ENCODE measurements around the gene ARL15. TPM values are rescaled to one million over a fixed set of nuclear protein-coding genes. Genes with fewer than 3 reads are reported as not detected.
"Not testable (repeated sequence)": the region's sequence is repeated elsewhere in the genome, so short reads cannot be mapped to it uniquely, and the experiment has no call there.

Gene ARL15
- total RNA-seq, 1 donor from 2014 or later = 20.2 TPM

DNA sequence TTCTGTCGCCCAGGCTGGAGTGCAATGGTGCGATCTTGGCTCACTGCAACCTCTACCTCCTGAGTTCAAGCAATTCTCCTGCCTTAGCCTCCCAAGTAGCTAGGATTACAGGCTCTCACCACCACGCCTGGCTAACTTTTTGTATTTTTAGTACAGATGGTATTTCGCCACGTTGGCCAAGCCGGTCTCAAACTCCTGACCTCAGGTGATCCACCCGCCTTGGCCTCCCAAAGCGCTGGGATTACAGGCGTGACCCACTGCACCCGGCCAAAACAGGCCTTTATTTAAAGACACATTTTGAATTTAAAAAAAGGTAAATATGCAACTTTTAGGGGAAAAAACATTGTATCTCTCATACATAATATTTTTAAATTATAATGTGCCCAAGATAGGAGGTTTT lies 266.1 kb downstream of the ARL15 start:
- not testable (repeated sequence) for DNase-seq (ENCODE audit: low spot score)

DNA sequence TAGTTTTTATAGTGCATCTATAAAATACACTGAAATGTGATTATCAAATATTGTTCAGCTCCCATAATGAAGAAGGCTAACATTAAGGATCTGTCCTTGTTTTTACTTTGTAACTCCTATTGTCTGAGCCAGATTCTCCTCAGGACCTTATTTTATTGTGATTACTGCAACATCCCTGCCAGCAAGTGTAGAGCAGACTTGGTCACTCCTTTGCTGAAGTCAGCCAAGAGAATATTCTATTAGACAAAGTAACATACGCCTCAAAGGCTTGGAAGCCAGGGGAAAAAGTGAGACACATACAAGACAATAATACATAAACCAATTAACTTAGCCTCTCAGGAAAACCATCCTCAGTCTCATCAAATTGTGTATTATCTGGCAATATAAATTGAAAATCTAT lies 269.6 kb downstream of the ARL15 start:
- DNase-seq (ENCODE audit: low spot score) = no peak

DNA sequence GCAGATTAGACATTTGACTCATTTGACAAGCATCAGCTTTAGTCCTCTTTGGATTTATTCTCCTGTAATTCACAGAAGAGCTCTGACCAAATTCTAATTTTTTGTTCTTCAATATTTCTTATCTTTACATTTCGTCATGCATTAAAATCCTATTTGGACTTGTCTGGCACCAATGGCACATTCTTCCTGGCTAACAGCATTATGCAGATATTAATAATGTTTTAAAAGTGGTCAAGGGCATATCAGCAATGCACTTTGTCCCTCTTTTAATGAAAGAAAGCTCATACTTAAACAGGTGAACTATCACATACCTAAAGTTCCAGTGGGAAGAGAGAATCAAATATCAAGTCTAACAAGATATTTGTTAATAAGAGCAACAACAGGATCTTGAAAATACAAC lies 270.4 kb downstream of the ARL15 start:
- no peak for DNase-seq (ENCODE audit: low spot score)

DNA sequence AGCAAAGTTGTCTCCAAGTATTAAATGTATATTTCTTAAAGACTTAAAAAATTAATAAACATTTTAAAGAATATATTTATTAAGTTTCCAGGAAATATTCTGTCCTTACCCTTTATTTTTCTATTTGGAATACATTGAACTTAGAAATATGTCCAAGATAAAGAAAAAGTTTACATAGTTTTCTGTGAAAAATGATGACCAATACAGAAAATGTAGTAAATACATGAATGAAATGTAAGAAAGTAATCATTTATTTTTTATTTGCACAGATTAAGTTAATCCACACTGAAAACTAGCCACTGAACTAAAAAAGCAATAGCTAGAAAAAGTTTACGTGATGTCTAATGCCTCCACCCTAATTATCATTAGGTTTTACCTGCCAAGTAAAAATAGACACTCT lies 273.2 kb downstream of the ARL15 start:
- DNase-seq (ENCODE audit: low spot score) = no peak

DNA sequence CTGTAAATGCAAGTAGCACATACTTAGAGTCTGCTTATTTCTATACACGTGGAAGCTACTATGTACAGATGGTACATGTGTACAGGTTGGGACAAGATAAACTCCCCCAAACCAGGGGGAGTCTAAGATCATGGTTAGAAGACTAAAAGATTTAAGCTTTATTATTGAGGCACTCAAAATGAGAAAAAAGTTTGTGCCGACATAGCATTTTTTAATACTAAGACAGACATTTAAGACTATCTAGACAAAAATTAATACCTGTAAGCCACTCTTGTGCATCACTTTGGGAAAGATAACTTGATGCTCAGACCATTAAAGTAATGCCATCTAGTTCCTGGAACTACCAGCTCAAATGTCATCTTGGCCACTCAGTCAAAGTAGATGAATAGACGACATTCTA lies 279.4 kb downstream of the ARL15 start:
- DNase-seq (ENCODE audit: low spot score) = no peak

DNA sequence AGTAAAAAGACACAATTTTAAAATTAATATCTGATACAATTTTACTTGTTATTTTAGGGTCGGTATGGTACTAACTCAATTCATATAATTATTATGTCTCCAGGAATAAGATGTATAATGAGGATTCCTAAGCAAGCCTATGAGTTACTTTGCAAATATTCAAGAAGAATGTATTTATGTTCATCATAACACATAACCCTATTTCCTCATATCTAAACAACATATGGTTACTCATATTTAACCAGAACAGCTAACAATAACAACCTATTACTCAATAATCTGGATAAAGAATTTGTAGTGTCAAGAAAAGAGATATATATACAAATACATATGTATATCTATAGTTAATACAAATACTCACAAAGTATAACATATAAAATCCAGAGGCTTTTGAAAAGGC lies 285.9 kb downstream of the ARL15 start:
- no peak for DNase-seq (ENCODE audit: low spot score)

DNA sequence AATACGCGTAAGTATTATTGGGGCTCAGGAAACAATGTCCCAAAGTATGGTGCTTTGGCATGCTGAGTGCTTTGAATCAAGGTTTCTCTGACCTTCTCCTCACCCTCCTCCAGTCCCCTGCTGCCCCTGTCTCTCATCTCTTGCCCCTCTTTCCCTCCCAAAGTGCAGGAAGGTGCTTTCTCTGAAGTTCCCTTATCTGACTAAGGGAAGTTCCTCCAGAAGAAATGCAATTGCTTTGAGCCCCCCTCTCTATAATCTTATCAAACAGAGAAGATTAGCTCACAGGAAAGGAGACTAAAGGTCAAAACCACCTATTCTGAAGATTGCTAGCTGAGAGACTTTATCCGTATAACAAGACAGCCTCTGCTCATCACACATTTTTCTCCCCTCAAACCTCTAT lies 288.1 kb downstream of the ARL15 start:
- DNase-seq (ENCODE audit: low spot score) = no peak

DNA sequence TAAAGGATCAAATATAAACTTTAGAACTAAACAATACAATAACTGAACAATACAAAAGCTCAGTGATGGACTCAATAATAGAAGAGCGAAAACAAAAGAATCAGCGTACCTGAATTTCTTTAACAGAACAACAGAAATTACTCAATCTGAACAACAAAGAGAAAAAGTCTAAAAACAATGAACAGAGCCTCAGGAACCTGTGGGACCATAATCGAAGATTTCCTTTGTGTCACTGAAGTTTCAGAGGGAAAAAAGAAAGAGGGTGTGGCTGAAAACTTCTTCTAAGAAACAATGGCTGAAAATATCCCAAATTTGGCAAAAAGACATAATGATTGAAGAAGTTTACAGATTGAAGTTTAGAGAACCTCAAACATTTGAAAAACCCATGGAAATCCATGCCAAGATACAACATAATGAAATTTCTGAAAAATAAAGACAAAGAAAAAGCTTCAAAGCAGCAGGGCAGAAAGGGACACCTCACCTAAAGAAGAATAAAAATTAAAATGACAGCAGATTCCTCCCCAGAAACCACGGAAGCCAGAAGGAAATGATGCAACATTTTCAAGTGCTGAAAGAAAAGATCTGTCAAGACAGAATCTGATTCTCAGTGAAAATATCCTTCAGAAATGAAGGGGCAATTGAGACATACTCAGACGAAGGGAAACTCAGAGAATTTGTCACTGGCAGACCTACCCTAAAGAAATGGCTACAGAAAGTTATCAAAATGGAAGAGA lies 288.8 kb downstream of the ARL15 start:
- DNase-seq (ENCODE audit: low spot score) = no peak

DNA sequence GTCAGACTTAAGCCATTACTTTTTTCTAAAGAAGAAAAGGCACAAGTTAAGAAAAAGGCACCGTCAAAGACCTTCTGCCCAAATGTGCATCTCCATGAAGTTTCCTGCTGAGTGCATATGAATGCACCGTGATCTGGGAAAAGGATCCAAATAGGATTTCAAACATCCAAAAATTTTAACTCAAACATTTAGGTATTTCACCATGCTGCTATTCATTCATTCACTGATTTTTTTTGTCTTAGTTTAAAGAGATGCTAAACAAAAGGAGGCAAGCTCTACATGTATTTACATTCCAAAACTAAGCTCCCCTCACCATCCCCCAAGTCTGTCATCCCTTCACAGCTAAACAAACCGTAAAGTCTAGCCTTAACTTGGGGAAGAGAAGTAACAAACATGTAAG lies 291.9 kb downstream of the ARL15 start:
- DNase-seq (ENCODE audit: low spot score) = no peak

DNA sequence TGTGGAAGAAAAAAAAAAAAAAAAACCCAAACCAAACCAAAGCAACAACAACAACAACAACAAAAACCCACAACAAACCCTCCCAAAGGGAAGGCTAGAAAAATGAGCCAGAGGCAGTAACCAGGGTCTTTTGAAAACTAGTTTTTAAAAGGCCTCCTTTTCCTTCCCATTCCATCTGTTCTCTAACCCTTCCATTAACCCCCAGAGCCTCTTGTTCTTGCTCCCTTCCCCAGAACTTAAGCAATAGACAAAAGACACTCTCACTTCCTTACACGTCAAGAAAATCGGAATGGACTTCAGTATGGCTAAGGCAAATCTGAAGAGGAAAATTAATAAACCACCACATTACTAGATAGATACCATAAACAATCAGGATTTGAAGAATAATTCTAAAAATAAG lies 292.8 kb downstream of the ARL15 start:
- no peak for DNase-seq (ENCODE audit: low spot score)

DNA sequence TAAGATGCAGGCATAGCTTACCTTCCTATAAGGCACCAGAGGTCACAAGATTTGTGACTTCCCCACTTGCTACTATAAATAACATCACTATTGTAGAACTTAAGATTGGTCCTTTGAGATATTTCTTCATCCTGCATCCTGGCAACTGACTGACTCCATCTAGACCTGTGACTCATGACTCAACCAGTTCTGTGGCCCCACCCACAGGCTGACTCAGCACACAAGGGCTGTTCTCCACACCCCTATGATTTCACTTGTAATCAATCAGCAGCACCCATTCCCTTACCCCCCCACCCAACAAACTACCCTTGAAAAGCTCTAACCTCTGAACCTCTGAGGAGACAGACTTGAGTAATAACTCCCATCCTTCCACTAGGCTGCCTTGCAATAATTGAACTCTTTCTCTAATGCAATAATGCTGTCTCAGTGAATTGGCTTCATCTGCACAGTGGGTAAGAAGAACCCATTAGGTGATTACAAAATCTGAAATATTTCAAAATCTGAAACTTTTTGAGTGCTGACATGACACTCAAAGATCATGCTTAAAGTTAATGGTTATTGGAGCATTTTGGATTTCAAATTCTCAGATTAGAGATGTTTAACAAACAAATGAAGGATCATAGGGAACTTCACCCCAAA lies 296.7 kb downstream of the ARL15 start:
- no peak for DNase-seq (ENCODE audit: low spot score)

DNA sequence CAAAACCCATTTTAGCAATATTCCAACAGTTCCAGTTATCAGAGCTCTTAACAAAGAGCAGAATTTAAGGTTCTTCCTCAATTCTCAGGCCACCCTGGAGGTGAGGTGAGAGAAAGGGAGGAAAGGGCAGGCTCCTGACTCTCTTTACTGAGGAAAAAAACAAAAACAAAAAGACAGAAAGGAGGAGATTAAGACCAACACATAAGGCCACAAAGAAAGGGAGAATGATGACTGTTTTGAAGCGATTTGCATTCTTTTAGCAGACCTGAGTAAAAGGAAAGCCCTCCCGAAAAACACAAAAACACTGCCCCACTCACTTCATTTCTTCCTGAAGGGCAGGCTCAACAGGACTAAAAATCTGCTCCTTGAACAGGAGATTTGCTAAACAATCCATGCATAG lies 300.5 kb downstream of the ARL15 start:
- no peak for DNase-seq (ENCODE audit: low spot score)

DNA sequence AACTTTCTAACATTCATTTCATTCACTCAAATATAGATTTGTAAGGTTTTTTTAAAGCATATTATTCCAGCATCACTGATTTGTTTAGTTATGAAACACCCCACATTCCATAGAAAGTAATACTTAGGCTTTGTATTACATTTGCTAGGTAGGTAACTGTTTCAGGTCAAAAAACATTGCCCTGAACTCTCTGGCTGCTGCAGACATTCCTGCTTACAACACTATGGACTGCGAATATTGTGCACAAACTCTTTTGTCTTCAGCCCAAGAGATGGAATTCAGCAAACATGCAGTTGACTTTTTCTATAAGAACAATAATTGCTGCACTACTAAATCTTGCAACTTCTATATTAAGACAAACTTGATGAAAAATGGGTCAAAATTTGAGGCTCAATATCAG lies 301.0 kb downstream of the ARL15 start:
- no peak for DNase-seq (ENCODE audit: low spot score)

DNA sequence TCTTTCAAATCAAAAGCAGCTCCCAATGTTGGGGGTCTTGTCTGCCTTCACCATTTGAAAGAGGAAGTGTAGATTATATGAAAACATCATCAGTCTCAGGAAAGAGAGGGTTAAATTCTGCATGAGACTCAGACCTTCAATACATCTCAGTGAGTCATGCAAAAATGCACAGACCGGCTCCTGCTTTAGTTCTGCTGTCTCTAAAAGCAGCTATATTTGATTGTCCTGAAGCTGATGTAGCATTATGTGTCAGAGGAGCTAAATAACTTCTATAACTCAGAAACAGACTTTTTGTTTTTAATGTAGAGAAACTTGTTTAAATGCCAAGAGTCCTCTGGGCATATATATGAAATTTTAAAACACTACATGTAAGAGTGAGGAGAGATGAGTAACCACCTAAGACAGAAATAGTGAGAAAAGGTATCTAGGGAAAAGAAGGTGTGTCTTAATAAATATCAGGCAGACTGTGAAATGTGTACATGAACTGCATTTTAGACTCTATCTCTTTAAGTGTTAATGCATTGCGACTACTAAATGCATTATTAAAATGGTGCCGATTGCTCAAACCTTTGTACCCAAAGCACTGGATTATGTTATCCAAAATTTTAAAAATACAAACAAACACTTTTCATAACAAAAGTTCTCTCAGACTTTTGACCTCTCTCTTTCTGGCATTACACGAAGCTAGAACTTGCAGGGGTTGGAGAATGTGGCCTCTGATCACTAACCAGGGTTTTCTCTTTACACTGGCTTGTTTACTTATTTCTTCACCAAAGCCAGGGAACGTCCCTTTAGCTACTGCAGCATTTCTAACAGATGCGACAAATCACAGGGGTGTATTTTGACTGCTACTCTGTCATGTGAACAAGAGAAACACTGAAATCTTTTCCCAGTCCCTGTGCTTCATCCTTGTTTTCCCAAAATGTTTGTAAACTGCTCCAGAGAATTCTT lies 302.3 kb downstream of the ARL15 start:
- peak; percentile 81 for DNase-seq (ENCODE audit: low spot score)

DNA sequence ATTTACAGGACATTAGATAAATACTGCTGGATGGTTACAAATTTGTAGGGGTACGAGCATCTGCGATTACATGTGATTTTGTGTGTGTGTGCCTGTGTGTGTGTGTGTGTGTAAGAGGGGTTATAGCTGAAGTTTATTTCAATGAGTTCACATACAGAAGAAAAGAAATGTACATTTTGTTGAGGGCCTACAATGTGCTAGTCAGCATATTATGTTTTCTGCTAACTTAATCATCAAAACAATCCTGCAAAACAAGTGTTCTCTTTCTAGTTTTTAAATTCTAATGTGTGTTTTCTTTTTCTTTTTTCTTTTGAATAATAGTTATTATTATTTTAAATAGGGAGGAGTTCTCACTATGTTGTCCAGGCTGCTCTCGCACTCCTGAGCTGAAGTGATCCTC lies 305.7 kb downstream of the ARL15 start:
- DNase-seq (ENCODE audit: low spot score) = no peak

DNA sequence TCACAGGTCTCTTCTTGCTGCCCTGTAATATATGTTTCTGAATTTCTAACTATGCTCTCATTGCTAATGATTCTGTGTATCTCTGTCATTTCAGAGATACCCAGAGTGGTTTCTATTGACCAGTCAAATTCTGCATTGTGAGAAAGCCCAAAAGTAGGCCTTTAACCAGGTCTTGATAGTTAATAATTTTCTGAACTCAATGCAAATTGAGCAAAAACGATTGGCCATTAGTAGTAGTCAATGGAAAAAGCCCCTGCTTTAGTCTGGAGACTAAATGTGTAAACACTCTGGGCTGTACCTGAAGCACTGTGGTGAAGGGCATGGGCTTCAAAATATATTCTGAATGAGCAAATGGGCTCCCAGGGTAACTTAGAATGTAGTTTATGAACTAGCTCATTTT lies 307.6 kb downstream of the ARL15 start:
- no peak for DNase-seq (ENCODE audit: low spot score)

DNA sequence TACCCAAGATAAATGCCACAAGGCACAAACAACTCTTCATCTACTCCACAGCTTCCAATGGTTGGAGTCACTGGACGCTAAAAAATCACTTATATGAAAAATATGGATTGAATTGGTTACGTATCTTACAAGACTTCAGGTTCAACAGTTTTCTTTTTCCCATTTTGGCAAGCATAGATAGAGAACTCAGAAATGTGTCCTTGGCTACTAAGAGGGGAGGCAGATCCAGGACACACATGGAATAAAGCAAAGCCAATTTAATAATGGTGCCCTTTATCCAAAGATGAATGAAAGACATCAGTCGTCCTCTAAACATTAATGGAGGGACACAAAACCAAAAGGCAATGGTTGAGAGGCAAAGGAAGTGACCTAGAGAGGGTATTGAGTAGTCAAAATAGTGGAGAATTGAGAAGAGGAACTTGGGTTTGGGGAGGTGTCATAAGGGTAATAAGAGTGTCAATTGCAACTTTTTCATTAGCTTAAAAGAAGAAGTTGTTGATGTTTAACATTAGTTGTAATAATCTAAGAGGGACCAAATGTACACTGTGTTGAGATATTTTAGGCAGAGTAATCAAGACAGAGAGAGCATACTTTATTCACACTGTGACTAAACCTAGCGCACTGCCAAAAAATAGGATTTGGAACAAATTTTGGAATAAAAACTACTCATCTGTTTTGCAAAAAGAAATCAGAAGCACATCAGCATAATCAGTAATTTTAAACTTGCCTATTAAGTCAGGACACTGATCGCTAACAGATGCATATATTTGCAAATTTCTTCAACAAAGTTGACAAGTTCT lies 308.2 kb downstream of the ARL15 start:
- DNase-seq (ENCODE audit: low spot score) = no peak

DNA sequence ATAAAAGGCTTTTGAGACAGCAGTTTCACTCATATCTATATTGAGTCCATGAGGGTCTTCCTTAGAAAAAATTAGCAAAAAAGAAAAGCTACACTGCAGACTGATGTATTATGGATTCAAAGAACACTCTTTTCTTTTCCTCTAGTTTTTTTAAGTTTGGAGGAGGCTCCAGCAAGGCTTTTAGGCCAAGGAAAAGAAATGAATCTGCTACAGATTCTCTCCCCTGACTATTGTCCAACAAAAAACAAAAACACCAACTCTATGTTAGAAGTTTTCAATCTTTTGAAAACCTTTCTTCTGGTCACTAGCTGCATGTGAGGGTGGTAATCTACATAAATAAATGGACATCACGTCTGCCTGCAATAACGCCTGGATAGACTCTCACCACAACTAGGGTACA lies 310.4 kb downstream of the ARL15 start:
- DNase-seq (ENCODE audit: low spot score) = no peak

DNA sequence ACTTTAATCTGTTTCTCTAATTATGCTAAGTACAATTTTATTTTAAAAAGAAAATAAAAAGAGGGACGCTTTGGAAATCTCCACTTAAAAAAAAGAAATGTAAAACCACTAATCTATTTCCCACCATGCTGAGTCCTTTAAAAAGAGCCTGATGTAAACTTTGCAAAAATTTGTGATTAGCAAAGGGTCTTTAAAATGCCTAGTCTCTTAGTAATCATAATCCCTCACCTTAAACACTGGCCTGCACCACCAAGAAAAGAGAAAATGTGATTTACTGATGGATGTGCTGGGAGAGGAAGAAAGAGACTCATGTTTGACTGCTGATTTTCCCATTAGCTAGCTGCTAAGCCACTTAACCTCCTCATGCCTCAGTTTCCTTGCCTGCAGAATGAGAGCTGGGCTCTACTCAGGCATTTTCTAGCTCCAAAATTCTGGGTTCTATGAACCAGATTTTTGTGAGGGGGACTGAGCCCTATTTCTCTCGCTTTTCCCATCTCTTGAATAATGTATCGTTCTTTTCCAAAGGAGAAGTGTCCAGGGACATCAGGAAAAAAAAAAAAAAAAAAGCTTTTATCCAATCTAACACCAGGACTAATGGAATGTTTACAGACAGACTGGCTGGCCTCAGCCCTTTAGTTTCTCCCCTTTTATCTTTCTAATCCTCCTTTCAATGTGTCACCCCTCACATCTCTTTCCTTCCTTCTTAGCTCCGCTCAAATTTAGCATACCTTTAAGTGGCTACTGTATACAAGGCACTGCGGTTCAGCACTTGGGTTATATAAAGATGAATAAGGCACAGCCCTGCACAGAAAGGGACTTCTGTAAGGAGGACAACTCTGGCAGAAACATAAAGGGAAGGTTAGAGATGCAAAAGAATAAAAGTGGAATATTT lies 312.4 kb downstream of the ARL15 start:
- no peak for DNase-seq (ENCODE audit: low spot score)

DNA sequence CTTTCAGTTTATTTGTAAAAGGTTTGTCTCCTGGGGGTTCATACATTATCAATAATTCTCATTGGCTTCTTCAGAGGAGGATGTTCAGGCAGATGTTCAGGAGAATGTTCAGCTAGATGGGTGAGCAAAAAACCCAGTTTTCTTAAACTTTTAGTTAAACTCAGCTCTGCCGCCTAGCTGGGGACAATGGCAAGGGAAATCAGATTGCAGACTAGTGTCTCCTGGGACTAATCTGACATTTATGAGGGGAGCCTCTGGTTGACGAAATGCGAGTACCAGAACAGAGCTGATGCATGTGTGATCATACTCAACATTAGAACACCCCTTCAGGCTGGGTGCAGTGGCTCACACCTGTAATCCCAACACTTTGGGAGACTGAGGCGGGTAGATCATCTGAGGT lies 314.4 kb downstream of the ARL15 start:
- no peak for DNase-seq (ENCODE audit: low spot score)

DNA sequence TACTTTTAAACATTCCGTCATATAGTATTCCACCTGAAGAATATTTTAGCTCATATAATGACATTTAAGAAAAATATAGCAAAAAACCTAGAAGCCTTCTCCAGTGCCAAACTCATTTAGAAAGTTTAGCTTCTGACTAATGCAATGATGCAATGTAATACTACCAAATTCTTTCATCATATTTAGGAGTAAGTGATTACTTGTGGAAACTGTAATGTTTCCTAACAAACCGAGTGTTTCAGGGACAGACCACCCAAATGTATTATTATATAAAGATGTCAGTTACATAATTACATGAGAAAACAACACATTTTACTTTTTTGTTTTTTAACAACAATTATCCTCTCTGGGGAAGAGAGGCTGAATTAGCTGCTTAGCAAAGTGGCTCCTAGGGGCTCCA lies 316.2 kb downstream of the ARL15 start:
- no peak for DNase-seq (ENCODE audit: low spot score)
